Measurements from ENCODE around the gene CHRND.

GRCh38 chr2:232540441-232541041 lies 14.6 kb downstream of the CHRND start:
- TF ChIP-seq KDM1A (IDR thresholded peaks at IDR 0.05; ENCODE audit: borderline replicate concordance, low read length) (no peak), POLR2A (IDR thresholded peaks at IDR 0.05; ENCODE audit: control extremely low read depth in 1 of 2, low read depth in 2 of 2, low read length in 2 of 2) (no peak), RXRA (IDR thresholded peaks at IDR 0.05; ENCODE audit: insufficient read depth, low read depth, low read length) (no peak)
